Measurements from ENCODE around the gene C11orf54. TPM values are rescaled to one million over a fixed set of nuclear protein-coding genes. Genes with fewer than 3 reads are reported as not detected.

Gene C11orf54
- total RNA-seq, 4 donors from 2014 or later = 33.3 to 71.0 (median 42.0) TPM

GRCh38 chr11:93718057-93718563, 23.4 kb upstream of the C11orf54 start:
- no peak for ATAC-seq
- intact Hi-C loops (cut with DNase I; ENCODE audit: low total_unique reads) = no loop called here
- Histone ChIP-seq H3K27me3 (no peaks in the 10 kb centered on the region), H3K4me3 (no peak overlapping the region), H3K4me1 (no peaks in the 10 kb centered on the region), H3K36me3 (peaks cover 0 to 10% of the 10 kb centered on the region in 2 donors), H3K27ac (no peak overlapping the region), H3K9me3 (no peaks in the 10 kb centered on the region)
- DNase-seq = no peak
- in situ Hi-C loops (cut with MboI; ENCODE audit: low sequenced_read_pairs in 4 of 4) = no loop called here
- TF ChIP-seq, protein P1, sequence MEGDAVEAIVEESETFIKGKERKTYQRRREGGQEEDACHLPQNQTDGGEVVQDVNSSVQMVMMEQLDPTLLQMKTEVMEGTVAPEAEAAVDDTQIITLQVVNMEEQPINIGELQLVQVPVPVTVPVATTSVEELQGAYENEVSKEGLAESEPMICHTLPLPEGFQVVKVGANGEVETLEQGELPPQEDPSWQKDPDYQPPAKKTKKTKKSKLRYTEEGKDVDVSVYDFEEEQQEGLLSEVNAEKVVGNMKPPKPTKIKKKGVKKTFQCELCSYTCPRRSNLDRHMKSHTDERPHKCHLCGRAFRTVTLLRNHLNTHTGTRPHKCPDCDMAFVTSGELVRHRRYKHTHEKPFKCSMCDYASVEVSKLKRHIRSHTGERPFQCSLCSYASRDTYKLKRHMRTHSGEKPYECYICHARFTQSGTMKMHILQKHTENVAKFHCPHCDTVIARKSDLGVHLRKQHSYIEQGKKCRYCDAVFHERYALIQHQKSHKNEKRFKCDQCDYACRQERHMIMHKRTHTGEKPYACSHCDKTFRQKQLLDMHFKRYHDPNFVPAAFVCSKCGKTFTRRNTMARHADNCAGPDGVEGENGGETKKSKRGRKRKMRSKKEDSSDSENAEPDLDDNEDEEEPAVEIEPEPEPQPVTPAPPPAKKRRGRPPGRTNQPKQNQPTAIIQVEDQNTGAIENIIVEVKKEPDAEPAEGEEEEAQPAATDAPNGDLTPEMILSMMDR (IDR thresholded peaks at IDR 0.05 in 4 of 5, conservative IDR thresholded peaks at IDR 0.05 in 1 of 5) = no peak
- TF ChIP-seq POLR2A (IDR thresholded peaks at IDR 0.05) = no peak

- Histone ChIP-seq H3K4me3 (no peak overlapping the region), H3K4me1 (no peaks in the 10 kb centered on the region), H3K9me3 (no peaks in the 10 kb centered on the region), H3K36me3 (peaks cover 0 to 12% of the 10 kb centered on the region in 2 donors), H3K27me3 (no peaks in the 10 kb centered on the region), H3K27ac (no peak overlapping the region)
- intact Hi-C loops (cut with DNase I; ENCODE audit: low total_unique reads) (no loop called here), in situ Hi-C loops (cut with MboI; ENCODE audit: low sequenced_read_pairs in 4 of 4) (no loop called here)
- DNase-seq = no peak
- no peak for ATAC-seq
- no peak for TF ChIP-seq POLR2A (IDR thresholded peaks at IDR 0.05)
- TF ChIP-seq, protein P1 (IDR thresholded peaks at IDR 0.05 in 4 of 5, conservative IDR thresholded peaks at IDR 0.05 in 1 of 5) = no peak
Measured at GRCh38 chr11:93719310-93719709, 22.2 kb upstream of the C11orf54 start.

- no peak for TF ChIP-seq POLR2A (IDR thresholded peaks at IDR 0.05)
- TF ChIP-seq, protein P1 (IDR thresholded peaks at IDR 0.05 in 4 of 5, conservative IDR thresholded peaks at IDR 0.05 in 1 of 5) = no peak
- in situ Hi-C loops (cut with MboI; ENCODE audit: low sequenced_read_pairs in 4 of 4) = no loop called here
- ATAC-seq = no peak
- Histone ChIP-seq H3K27me3 (no peaks in the 10 kb centered on the region), H3K27ac (no peak overlapping the region), H3K4me1 (no peaks in the 10 kb centered on the region), H3K9me3 (no peaks in the 10 kb centered on the region), H3K36me3 (peaks cover 0 to 17% of the 10 kb centered on the region in 2 donors), H3K4me3 (no peak overlapping the region)
- no peak for DNase-seq
- intact Hi-C loops (cut with DNase I; ENCODE audit: low total_unique reads) = no loop called here
Measured at GRCh38 chr11:93720522-93720921, 20.9 kb upstream of the C11orf54 start.

DNA sequence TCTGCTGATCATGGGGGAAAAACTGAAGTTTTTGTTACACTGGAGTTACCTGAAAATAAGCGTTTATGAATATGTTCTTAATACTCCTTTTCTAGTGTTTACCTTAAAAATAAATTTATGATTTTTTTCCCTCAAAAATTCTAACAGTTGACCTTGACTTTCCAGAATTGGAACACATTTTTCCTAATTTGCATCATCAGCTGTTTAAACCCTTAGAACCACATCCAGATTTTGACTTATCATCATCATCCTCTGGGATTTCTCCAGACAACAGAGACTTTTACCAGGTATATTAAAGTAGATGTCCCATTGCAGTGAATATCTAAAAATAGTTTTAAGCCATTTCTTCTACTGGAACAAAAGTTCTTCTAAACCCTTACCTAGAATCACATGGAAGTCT, 17.4 kb upstream of the C11orf54 start:
- TF ChIP-seq, protein P1 (IDR thresholded peaks at IDR 0.05 in 4 of 5, conservative IDR thresholded peaks at IDR 0.05 in 1 of 5) = no peak
- no peak for TF ChIP-seq POLR2A (IDR thresholded peaks at IDR 0.05)
- no peaks in the 10 kb centered on the region for H3K27me3 ChIP-seq
- H3K9me3 ChIP-seq = no peaks in the 10 kb centered on the region
- DNase-seq (no peak), ATAC-seq (no peak)
- in situ Hi-C loops (cut with MboI; ENCODE audit: low sequenced_read_pairs in 4 of 4) (no loop called here), intact Hi-C loops (cut with DNase I; ENCODE audit: low total_unique reads) (no loop called here)
- H3K4me3 ChIP-seq = no peak overlapping the region
- H3K27ac ChIP-seq = no peak overlapping the region
- H3K36me3 ChIP-seq = peaks cover 0 to 47% of the 10 kb centered on the region in 2 donors
- no peaks in the 10 kb centered on the region for H3K4me1 ChIP-seq

Measured in gastrocnemius medialis (tissue), 4 donors.